Activated B cell treated with CpG ODN at 0.5 μM for 24 hours (primary cell): ENCODE measurements around the gene LYZL6. TPM values are rescaled to one million over a fixed set of nuclear protein-coding genes. Genes with fewer than 3 reads are reported as not detected.

Experiments used
- ATAC-seq: fragments of 200-7000 bp; cut with Tn5 transposase; one replicate; pipeline ENCODE4 v1.10.0; 2021; ENCODE audit warnings: low read depth, mild to moderate bottlenecking, moderate library complexity
- CTCF ChIA-PET: fragments of 350-600 bp; sonication (Branson Sonifier 250); formaldehyde crosslinking; loops from one replicate; lab custom pipeline; 2021; ENCODE audit warnings: antibody characterized with exemption; lab: Charles Lee
- POLR2A ChIA-PET: fragments of 350-600 bp; sonication (Branson Sonifier 250); formaldehyde crosslinking; loops from one replicate; lab custom pipeline; 2021; ENCODE audit warnings: antibody characterized with exemption; lab: Charles Lee
- DNase-seq: peaks from one replicate; pipeline ENCODE4 v3.0.0; 2022
- H3K27ac Mint-ChIP-seq: one replicate; pipeline ENCODE4 v1.8.0; 2020; ENCODE audit warnings: mixed read lengths
- H3K27me3 Mint-ChIP-seq: one replicate; pipeline ENCODE4 v1.8.0; 2021; ENCODE audit warnings: mixed read lengths
- H3K36me3 Mint-ChIP-seq: one replicate; pipeline ENCODE4 v1.8.0; 2021; ENCODE audit warnings: low read depth, mixed read lengths
- H3K4me1 Mint-ChIP-seq: one replicate; pipeline ENCODE4 v1.8.0; 2021; ENCODE audit warnings: mixed read lengths
- H3K4me3 Mint-ChIP-seq: one replicate; pipeline ENCODE4 v1.8.0; 2020; ENCODE audit warnings: mild to moderate bottlenecking, mixed read lengths
- H3K9me3 Mint-ChIP-seq: one replicate; pipeline ENCODE4 v1.8.0; 2020; ENCODE audit warnings: mixed read lengths
- intact Hi-C: fragments of 100-400 bp; cut with micrococcal nuclease; formaldehyde crosslinking; loops from one replicate; pipeline ENCODE4 v1.15.1; 2024
- total RNA-seq: library from RNA; stranded (reverse); gene quantifications from 2 replicates; pipeline ENCODE4 v1.2.3, GENCODE V29; 2022
- TF ChIP-seq, protein P1 (sequence below): fragments of 200-600 bp; IDR thresholded peaks from one replicate; pipeline ENCODE4 v1.8.0; 2022; ENCODE audit warnings: antibody characterized with exemption, mild to moderate bottlenecking

Gene LYZL6
- total RNA-seq, 1 donor from 2014 or later: not detected

DNA sequence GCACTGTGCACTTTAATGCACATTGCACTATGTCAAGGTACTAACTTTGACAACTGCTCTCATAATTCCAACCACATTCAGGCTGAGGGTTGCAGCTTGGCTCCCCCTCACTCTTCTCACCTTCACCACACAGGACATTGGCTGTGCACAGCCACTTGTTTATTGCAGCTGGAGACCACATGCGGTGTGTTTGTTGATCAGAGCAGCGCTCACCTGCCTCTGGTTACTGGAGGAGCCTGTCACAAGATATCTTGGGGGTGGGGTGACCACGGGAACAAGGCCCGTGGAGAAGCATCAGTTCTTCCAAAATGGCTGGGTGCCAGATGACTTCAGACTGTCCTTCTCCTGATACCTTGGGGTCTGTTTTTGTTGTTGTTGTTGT lies 52.7 kb downstream of the LYZL6 start:
- no peak for ATAC-seq
- ChIA-PET POLR2A (interaction anchor here (0.7 kb wide), 1 partner anchor 1165 kb away, joined by 3 read pairs; no protein-coding TSS in a partner anchor), CTCF (no interaction called here)
- Mint-ChIP-seq H3K4me3 (no peak overlapping the region), H3K4me1 (peaks cover 1% of the 10 kb centered on the region), H3K27ac (no peak overlapping the region), H3K9me3 (no peaks in the 10 kb centered on the region), H3K36me3 (no peaks in the 10 kb centered on the region), H3K27me3 (no peaks in the 10 kb centered on the region)
- DNase-seq: no peak
- TF ChIP-seq, protein P1, sequence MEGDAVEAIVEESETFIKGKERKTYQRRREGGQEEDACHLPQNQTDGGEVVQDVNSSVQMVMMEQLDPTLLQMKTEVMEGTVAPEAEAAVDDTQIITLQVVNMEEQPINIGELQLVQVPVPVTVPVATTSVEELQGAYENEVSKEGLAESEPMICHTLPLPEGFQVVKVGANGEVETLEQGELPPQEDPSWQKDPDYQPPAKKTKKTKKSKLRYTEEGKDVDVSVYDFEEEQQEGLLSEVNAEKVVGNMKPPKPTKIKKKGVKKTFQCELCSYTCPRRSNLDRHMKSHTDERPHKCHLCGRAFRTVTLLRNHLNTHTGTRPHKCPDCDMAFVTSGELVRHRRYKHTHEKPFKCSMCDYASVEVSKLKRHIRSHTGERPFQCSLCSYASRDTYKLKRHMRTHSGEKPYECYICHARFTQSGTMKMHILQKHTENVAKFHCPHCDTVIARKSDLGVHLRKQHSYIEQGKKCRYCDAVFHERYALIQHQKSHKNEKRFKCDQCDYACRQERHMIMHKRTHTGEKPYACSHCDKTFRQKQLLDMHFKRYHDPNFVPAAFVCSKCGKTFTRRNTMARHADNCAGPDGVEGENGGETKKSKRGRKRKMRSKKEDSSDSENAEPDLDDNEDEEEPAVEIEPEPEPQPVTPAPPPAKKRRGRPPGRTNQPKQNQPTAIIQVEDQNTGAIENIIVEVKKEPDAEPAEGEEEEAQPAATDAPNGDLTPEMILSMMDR: no peak
- intact Hi-C loops: no loop called here

DNA sequence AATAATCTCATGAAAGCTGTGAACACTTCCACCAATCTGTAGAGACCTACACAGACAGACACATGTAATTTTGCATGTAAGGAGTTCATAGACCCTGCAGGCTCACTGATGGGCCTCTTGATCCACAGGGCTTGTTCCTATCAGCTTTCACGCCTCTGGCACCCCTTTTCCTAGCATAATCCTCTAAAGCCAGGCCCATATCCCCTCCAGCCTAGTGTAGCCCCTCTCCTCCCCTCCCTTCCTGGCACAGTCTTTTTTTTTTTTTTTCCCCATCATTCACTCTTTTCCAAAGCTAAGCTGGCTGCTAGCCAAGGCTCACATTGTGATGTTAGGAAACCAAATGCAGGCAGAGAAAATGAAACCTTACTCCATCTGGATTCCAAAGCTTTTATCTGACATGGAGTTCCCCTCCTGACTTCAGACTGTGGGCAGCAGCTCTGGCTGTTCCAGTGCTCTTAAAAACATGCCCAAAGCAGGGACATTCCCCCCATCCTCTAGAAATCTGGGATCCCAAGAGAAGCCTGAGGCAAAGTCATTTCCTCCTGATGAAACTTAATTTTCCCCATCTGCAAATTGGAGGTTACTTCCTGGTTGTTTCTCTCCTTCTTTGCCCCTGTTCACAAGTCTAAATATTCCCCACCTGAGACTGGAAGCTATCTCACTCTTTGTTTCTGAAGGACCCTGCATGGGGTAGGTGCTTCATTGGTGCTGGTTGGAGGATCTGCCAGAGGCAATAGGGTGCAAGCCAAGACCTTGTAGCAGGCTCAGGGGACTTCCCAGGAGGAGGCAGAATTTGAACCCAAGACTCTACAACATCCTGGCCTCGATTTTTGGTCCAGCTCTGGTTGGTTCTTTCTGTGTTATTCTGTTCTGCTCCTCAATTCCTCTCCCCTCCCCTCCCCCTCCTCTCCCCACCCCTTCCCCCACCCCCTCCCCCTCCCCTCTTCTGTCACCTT lies 53.4 kb downstream of the LYZL6 start:
- TF ChIP-seq, protein P1: no peak
- Mint-ChIP-seq H3K9me3 (no peaks in the 10 kb centered on the region), H3K36me3 (no peaks in the 10 kb centered on the region), H3K27ac (no peak overlapping the region), H3K27me3 (no peaks in the 10 kb centered on the region), H3K4me3 (no peak overlapping the region), H3K4me1 (peaks cover 1% of the 10 kb centered on the region)
- CTCF ChIA-PET: no interaction called here
- ATAC-seq (no peak), DNase-seq (no peak)
- intact Hi-C loops: no loop called here
- POLR2A ChIA-PET: interaction anchor here (0.7 kb wide), 1 partner anchor 1165 kb away, joined by 3 read pairs; no protein-coding TSS in a partner anchor

DNA sequence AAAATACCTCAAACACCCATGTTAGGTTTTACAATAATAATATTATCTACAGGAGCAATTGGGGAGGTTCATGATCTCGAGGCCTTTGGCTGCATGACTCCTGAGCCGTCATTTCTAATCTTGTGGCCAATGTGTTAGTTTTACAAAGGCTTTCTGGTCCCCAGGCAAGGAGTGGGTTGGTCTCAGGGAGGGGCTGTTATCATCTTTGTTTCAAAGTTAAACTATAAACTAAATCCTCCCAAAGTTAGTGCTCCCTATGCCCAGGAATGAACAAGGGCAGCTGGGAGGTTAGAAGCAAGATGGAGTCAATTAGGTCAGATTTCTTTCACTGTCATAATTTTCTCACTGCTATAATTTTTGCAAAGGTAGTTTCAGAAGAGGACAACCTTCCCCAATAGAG lies 54.3 kb downstream of the LYZL6 start:
- H3K27ac Mint-ChIP-seq: no peak overlapping the region
- intact Hi-C loops: no loop called here
- peaks cover 1% of the 10 kb centered on the region for H3K4me1 Mint-ChIP-seq
- ChIA-PET CTCF (no interaction called here), POLR2A (no interaction called here)
- ATAC-seq (no peak), DNase-seq (no peak)
- no peak overlapping the region for H3K4me3 Mint-ChIP-seq
- no peaks in the 10 kb centered on the region for H3K36me3 Mint-ChIP-seq
- TF ChIP-seq, protein P1: no peak
- no peaks in the 10 kb centered on the region for H3K9me3 Mint-ChIP-seq
- no peaks in the 10 kb centered on the region for H3K27me3 Mint-ChIP-seq

Other genes with a start within 250 kb of the LYZL6 start
- 0.31 and 0.32 TPM in 2 replicates for gene RASL10B, start 212.1 kb downstream of the LYZL6 start, total RNA-seq
- not detected in 2 replicates for gene GAS2L2, start 190.5 kb downstream of the LYZL6 start, total RNA-seq
- not detected in 2 replicates for gene C17orf50, start 182.8 kb downstream of the LYZL6 start, total RNA-seq
- 0.59 TPM in 1 of 2 replicates, not detected in the other for gene MMP28, start 148.1 kb downstream of the LYZL6 start, total RNA-seq
- gene TAF15, start 134.2 kb downstream of the LYZL6 start, total RNA-seq: 224 and 243 TPM in 2 replicates
- gene HEATR9, start 74.8 kb downstream of the LYZL6 start, total RNA-seq: not detected in 2 replicates
- gene CCL5, start 63.4 kb downstream of the LYZL6 start, total RNA-seq: 3.3 and 3.4 TPM in 2 replicates
- not detected in 2 replicates for gene RDM1, start 12.9 kb downstream of the LYZL6 start, total RNA-seq
- not detected in 2 replicates for gene CCL16, start 37.8 kb upstream of the LYZL6 start, total RNA-seq
- not detected in 2 replicates for gene CCL14, start 43.0 kb upstream of the LYZL6 start, total RNA-seq
- not detected in 2 replicates for gene CCL15, start 57.8 kb upstream of the LYZL6 start, total RNA-seq
- not detected in 2 replicates for gene CCL23, start 74.3 kb upstream of the LYZL6 start, total RNA-seq
- not detected in 2 replicates for gene CCL18, start 120.6 kb upstream of the LYZL6 start, total RNA-seq
- 74.4 and 74.5 TPM in 2 replicates for gene CCL3, start 146.4 kb upstream of the LYZL6 start, total RNA-seq
- gene CCL4, start 160.1 kb upstream of the LYZL6 start, total RNA-seq: 68.8 and 82.1 TPM in 2 replicates
- gene TBC1D3B, start 232.9 kb upstream of the LYZL6 start, total RNA-seq: 8.3 and 12.8 TPM in 2 replicates